Endothelial cell of umbilical vein (primary cell): ENCODE measurements around the gene SPAM1. TPM values are rescaled to one million over a fixed set of nuclear protein-coding genes. Genes with fewer than 3 reads are reported as not detected.

Source experiments
- BruUV-seq: library from RNA; stranded (reverse); fragments of 400-500 nt; replicated peaks from 2 replicates; lab custom pipeline; 2021; lab: Mats Ljungman, UMichigan
- CTCF ChIA-PET: fragments of 300-600, 350-600 bp; sonication (Branson Sonifier 250); formaldehyde crosslinking; loops from one replicate; lab custom pipeline; 2021; ENCODE audit warnings: antibody characterized with exemption, inconsistent platforms; lab: Charles Lee
- POLR2A ChIA-PET: fragments of 300-600, 350-600 bp; sonication (Branson Sonifier 250); formaldehyde crosslinking; loops from one replicate; lab custom pipeline; 2021; ENCODE audit warnings: antibody characterized with exemption, inconsistent platforms; lab: Charles Lee
- DNase-seq: peaks from one replicate; pipeline ENCODE4 v3.0.0-alpha.2; 2011; ENCODE audit warnings: low read depth, low spot score
- FAIRE-seq: peaks from 2 replicates; lab custom pipeline; 2011; peaks lifted over from hg19 to GRCh38; lab: Jason Lieb, UNC
- H2AFZ ChIP-seq: 2 replicates; pipeline ENCODE4 v1.6.0; 2012; ENCODE audit warnings: low read depth, low read length, control low read depth, inconsistent platforms
- H3K27ac ChIP-seq: 2 replicates; pipeline ENCODE4 v1.5.1; 2011; ENCODE audit warnings: low read depth, mild to moderate bottlenecking, control low read depth, low read length, moderate library complexity; ENCODE audit not compliant: insufficient read depth
- H3K27me3 ChIP-seq, 2 experiments: 2 replicates each; pipeline versions ENCODE4 v1.6.0 to v1.6.1; 2011; ENCODE audit warnings: low read length in 2 of 2, mixed read lengths in 1 of 2; ENCODE audit not compliant: control insufficient read depth in 2 of 2, insufficient read depth in 2 of 2
- H3K36me3 ChIP-seq, 2 experiments: 2 replicates in 1 of 2; 3 replicates in 1 of 2; pipeline ENCODE4 v1.5.1; 2011; ENCODE audit warnings: low read length in 2 of 2, mild to moderate bottlenecking in 1 of 2, moderate library complexity in 1 of 2; ENCODE audit not compliant: control insufficient read depth in 2 of 2, insufficient read depth in 2 of 2; ENCODE audit errors: extremely low read depth in 1 of 2
- H3K4me1 ChIP-seq: 3 replicates; pipeline ENCODE4 v1.5.1; 2011; ENCODE audit warnings: mild to moderate bottlenecking, low read length; ENCODE audit not compliant: control insufficient read depth, insufficient read depth; ENCODE audit errors: extremely low read depth
- H3K4me2 ChIP-seq: 2 replicates; pipeline ENCODE4 v1.6.1; 2011; ENCODE audit warnings: low read length, control low read depth, mixed read lengths; ENCODE audit not compliant: insufficient read depth
- H3K4me3 ChIP-seq, 3 experiments: fragments of 200-600 bp in 1 of 3; sonication (generic), shearing (Covaris generic) in 1 of 3; replicated peaks in 1 of 3; 2 replicates each; pipeline ENCODE4 v1.5.1; 2011 to 2016; ENCODE audit warnings: control low read depth in 3 of 3, low read length in 3 of 3, mild to moderate bottlenecking in 2 of 3, inconsistent platforms in 1 of 3, low read depth in 1 of 3, moderate library complexity in 1 of 3; ENCODE audit not compliant: insufficient read depth in 1 of 3
- H3K79me2 ChIP-seq: 2 replicates; pipeline ENCODE4 v1.6.0; 2012; ENCODE audit warnings: low read length, inconsistent platforms; ENCODE audit not compliant: control insufficient read depth, insufficient read depth
- H3K9ac ChIP-seq: replicated peaks from 2 replicates; pipeline ENCODE3; 2011; ENCODE audit warnings: low read length, control low read depth; ENCODE audit not compliant: insufficient read depth; ENCODE audit errors: extremely low read depth
- H3K9me1 ChIP-seq: replicated peaks from 3 replicates; pipeline ENCODE4 v1.6.0; 2011; ENCODE audit warnings: mild to moderate bottlenecking, low read length; ENCODE audit not compliant: control insufficient read depth, insufficient read depth; ENCODE audit errors: extremely low read depth
- H3K9me3 ChIP-seq: replicated peaks from 2 replicates; pipeline ENCODE4 v1.5.1; 2012; ENCODE audit warnings: low read length, inconsistent platforms; ENCODE audit not compliant: control insufficient read depth, insufficient read depth
- H4K20me1 ChIP-seq: replicated peaks from 2 replicates; pipeline ENCODE3; 2011; ENCODE audit warnings: mild to moderate bottlenecking, low read length; ENCODE audit not compliant: control insufficient read depth, insufficient read depth; ENCODE audit errors: extremely low read depth
- CTCF ChIP-seq, 2 donors: IDR thresholded peaks; 1 replicate in 1 of 2; 2 replicates in 1 of 2; pipeline ENCODE4 v1.5.1; 2011; ENCODE audit warnings: low read length in 2 of 2, mild to moderate bottlenecking in 2 of 2, moderate library complexity in 2 of 2, control low read depth in 1 of 2, inconsistent platforms in 1 of 2, low read depth in 1 of 2; ENCODE audit not compliant: insufficient read depth in 1 of 2; ENCODE audit errors: extremely low read depth in 1 of 2
- EZH2 ChIP-seq: IDR thresholded peaks from 2 replicates; pipeline ENCODE4 v1.6.1; 2012; ENCODE audit warnings: borderline replicate concordance, low read depth, mild to moderate bottlenecking, moderate library complexity, low read length, inconsistent platforms; ENCODE audit not compliant: severe bottlenecking
- FOS ChIP-seq: IDR thresholded peaks from 2 replicates; pipeline ENCODE4 v1.6.1; 2011; ENCODE audit warnings: mild to moderate bottlenecking, low read length, moderate library complexity, borderline replicate concordance; ENCODE audit not compliant: insufficient read depth
- GATA2 ChIP-seq: IDR thresholded peaks from 2 replicates; pipeline ENCODE4 v1.7.0; 2011; ENCODE audit warnings: low read depth, mild to moderate bottlenecking, moderate library complexity, mixed read lengths, low read length; ENCODE audit not compliant: insufficient read length, insufficient read depth
- JUN ChIP-seq: IDR thresholded peaks from 2 replicates; pipeline ENCODE4 v1.6.1; 2011; ENCODE audit warnings: borderline replicate concordance, low read depth; ENCODE audit not compliant: insufficient read length, insufficient read depth
- MAX ChIP-seq: IDR thresholded peaks from 2 replicates; pipeline ENCODE4 v1.6.1; 2011; ENCODE audit not compliant: insufficient read depth, insufficient read length
- MYC ChIP-seq: IDR thresholded peaks from one replicate; pipeline ENCODE4 v1.6.1; 2011; ENCODE audit warnings: mild to moderate bottlenecking, low read depth, low read length
- POLR2A ChIP-seq: IDR thresholded peaks from 2 replicates; pipeline ENCODE4 v1.6.1; 2012; ENCODE audit warnings: low read depth, mild to moderate bottlenecking, control low read depth, low read length
- POLR2AphosphoS5 ChIP-seq: IDR thresholded peaks from 2 replicates; pipeline ENCODE4 v1.6.1; 2012; ENCODE audit warnings: low read depth, mild to moderate bottlenecking, control low read depth, low read length, moderate library complexity; ENCODE audit not compliant: insufficient read depth
- dilution Hi-C: fragments of 300-500 bp; cut with MboI; formaldehyde crosslinking; loops from one replicate; pipeline ENCODE4 v1.15.0; 2019; ENCODE audit warnings: low sequenced_read_pairs; ENCODE audit not compliant: extremely low pct_ligation_motif_present
- intact Hi-C: fragments of 100-400 bp; cut with micrococcal nuclease; formaldehyde crosslinking; loops from one replicate; pipeline ENCODE4 v1.10.0; 2022
- polyA plus RNA-seq, 4 experiments: library from polyadenylated mRNA; depleted of rRNA in 3 of 4; stranded (reverse) in 3 of 4; unstranded in 1 of 4; fragments of >200 nt; gene quantifications; 2 replicates each; pipeline versions ENCODE4 v1.2.1 to v1.2.3, GENCODE V29; 2011 to 2012; ENCODE audit warnings: missing spikeins in 1 of 4
- total RNA-seq: library from RNA; stranded (reverse); gene quantifications from 2 replicates; pipeline ENCODE4 v1.2.3, GENCODE V29; 2021

SPAM1 gene
- total and polyA plus RNA-seq, 2 donors (not counting 3 experiments of a cell fraction or from before 2014, with no cell fraction given), result not detected

GRCh38 chr7:123996327-123996625 lies 71.2 kb downstream of the SPAM1 start:
- BruUV-seq, result no TSS peak
- no peaks in the 10 kb centered on the region for H4K20me1 ChIP-seq
- ChIA-PET CTCF (no interaction called here), POLR2A (no interaction called here)
- no peak overlapping the region for H3K9ac ChIP-seq
- no peaks in the 10 kb centered on the region for H3K36me3 ChIP-seq
- H3K27me3 ChIP-seq, result no peaks in the 10 kb centered on the region
- TF ChIP-seq JUN, result no peak
- no peak for TF ChIP-seq MYC
- no peak for TF ChIP-seq POLR2AphosphoS5
- no peak for TF ChIP-seq FOS
- TF ChIP-seq GATA2, result no peak
- TF ChIP-seq MAX, result no peak
- TF ChIP-seq EZH2, result no peak
- no peak for TF ChIP-seq CTCF (IDR thresholded peaks at IDR 0.05; ENCODE audit: extremely low read depth in 1 of 2, insufficient read depth in 1 of 2, low read depth in 1 of 2, low read length in 2 of 2)
- TF ChIP-seq POLR2A, result no peak
- no peak overlapping the region for H3K4me2 ChIP-seq
- DNase-seq (no peak), FAIRE-seq (no peak)
- H3K4me3 ChIP-seq, result no peak overlapping the region
- H3K27ac ChIP-seq, result no peak overlapping the region
- no peak overlapping the region for H2AFZ ChIP-seq
- dilution Hi-C loops (no loop called here), intact Hi-C loops (no loop called here)
- H3K79me2 ChIP-seq, result no peaks in the 10 kb centered on the region
- no peaks in the 10 kb centered on the region for H3K9me1 ChIP-seq
- H3K9me3 ChIP-seq, result no peaks in the 10 kb centered on the region
- H3K4me1 ChIP-seq, result no peaks in the 10 kb centered on the region
